Stimulated activated CD8-positive, alpha-beta memory T cell treated with anti-CD3 and anti-CD28 coated beads, Interleukin-7, amount 100 ng/mL, for 4 hours (primary cell): ENCODE measurements around the gene CDV3.
"Not testable (repeated sequence)": the region's sequence is repeated elsewhere in the genome, so short reads cannot be mapped to it uniquely, and the experiment has no call there.

Source experiments
- DNase-seq, 2 donors: peaks; one replicate each; pipeline ENCODE4 v3.0.0-alpha.2; 2020; ENCODE audit warnings: low read depth in 2 of 2

The CDV3 gene, protein sequence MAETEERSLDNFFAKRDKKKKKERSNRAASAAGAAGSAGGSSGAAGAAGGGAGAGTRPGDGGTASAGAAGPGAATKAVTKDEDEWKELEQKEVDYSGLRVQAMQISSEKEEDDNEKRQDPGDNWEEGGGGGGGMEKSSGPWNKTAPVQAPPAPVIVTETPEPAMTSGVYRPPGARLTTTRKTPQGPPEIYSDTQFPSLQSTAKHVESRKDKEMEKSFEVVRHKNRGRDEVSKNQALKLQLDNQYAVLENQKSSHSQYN

DNA sequence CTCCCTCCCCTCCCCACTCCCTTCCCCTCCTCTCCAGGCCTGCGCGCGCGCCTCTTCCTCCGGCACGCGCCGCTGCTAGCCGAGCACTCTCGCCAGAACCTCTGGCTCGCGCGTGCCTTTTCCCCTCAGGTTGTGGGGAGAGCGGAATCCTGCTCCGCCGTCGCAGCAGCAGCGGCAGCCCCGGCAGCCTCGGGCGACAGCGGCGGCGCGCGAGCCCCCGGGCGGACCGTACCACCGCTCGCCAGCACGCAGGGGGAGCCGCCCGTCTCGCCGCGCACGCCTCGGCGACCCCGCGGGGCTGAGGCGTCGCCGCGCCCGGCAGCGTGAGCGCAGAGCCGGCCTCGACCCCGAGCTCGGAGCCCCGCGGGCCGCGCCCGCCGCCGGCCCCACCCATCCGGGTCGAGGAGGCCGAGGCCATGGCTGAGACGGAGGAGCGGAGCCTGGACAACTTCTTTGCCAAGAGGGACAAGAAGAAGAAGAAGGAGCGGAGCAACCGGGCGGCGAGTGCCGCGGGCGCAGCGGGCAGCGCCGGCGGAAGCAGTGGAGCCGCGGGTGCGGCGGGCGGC is at the start of gene CDV3:
Gene CDV3, plus strand, starts transcription at position 58 of the 566 bp plus-strand sequence. Its CDS starts 359 bp downstream, at position 417.
- no peak for DNase-seq

GRCh38 chr3:133523758-133524157 is 49.7 kb upstream of the CDV3 start:
- DNase-seq = not testable (repeated sequence)

GRCh38 chr3:133525435-133525834 is 48.1 kb upstream of the CDV3 start:
- no peak for DNase-seq

GRCh38 chr3:133527081-133527715 is 46.3 kb upstream of the CDV3 start:
- no peak for DNase-seq

DNA sequence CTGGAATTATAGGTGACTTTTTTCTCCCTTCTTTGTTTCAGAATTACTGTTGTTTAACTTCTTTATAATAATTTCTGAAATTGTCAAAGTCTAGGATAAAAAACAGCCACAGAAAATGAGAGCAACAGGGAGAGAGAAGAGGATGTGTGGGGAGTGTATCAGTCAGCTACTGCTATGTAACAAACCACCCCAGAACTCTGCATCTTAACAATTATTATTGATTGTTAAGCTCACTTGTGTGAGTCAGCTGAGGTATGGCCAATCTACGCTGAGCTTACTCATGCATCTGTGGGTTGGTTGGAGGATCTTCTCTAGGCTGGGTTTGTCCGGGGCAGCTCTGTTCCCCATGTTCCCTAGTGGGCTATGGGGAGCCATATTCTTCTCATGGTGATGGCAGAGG is 43.7 kb upstream of the CDV3 start:
- DNase-seq = no peak

GRCh38 chr3:133531981-133532380 is 41.5 kb upstream of the CDV3 start:
- no peak for DNase-seq

DNA sequence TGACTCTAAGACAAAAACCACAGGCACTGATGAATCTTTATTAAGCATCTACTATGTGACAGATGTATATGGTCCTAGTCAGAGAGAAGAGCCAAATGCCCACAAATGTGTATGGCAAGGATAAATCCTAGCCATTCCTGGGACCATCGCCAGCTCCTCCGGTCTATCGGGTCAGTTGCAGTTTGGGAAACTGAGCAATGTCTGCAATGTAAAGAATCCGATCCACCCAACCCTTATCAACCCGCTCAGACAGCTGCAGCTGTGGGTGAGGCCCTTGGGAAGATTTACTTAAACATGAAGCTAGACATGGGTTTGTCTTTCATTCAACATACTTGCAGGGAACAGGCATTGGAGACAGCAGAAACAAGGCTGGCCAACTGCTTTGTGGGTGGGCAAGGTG is 40.5 kb upstream of the CDV3 start:
- no peak for DNase-seq

DNA sequence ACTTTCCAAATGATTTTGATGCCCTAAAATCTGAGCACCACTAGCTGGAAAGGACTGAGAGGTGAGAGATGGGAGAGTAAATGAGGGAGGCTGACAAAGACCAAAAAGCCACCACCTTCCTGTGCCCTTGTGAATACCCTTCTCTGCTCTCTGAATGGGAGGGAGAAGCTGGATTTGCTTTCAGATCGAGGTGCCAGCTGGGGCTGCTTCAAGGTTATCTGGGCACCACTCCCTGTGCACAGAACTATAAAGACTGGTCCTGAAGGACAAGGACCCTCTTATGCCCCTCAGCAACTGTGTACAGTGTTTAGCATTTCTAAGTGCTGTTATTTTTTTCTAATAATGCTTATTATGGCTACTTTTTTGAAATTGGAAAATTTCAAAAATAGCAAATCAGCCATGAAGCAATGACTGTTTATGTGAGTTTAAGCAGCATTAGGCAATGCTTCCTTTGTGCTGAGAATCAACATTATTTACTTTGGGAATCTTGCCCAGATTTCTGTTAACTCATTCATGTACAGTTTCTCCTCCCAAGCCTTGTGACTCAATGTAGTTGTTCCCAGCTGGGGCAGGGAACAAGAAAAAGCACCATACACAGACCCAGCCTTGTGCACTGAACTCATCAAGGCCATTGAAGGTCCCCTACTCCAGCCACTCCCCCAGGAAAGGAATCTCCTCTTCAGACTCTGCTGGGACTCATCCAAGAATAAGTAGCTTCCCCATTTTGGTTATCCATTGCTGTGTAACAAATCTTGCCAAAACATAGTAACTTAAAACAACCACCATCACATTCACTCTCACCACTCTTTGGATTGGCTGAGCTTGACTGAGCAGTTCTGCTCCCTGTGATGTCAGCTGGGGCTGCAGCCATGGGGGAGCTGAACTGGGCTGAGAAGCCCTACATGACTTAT is 37.3 kb upstream of the CDV3 start:
- no peak for DNase-seq

DNA sequence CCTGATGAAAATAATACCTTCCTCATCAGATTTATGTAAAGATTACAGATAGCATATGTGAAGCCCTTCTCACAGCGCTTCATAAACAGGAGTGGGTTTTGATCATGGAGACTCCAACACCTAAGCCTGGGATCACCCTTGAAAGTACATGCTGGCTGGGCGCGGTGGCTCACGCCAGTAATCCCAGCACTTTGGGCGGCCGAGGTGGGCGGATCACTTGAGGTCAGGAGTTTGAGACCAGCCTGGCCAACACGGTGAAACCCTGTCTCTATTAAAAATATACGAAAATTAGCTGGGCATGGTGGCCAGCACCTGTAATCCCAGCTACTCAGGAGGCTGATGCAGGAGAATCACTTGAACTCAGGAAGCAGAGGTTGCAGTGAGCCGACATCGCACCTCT is 36.4 kb upstream of the CDV3 start:
- not testable (repeated sequence) for DNase-seq

GRCh38 chr3:133538154-133538553 is 35.3 kb upstream of the CDV3 start:
- DNase-seq = no peak

- DNase-seq = no peak
Observed at GRCh38 chr3:133540896-133541674, 32.4 kb upstream of the CDV3 start.

- DNase-seq = no peak
Observed at GRCh38 chr3:133542871-133543270, 30.6 kb upstream of the CDV3 start.

- DNase-seq = not testable (repeated sequence)
Observed at GRCh38 chr3:133544983-133545382, 28.5 kb upstream of the CDV3 start.

GRCh38 chr3:133547432-133548041 is 25.9 kb upstream of the CDV3 start:
- no peak for DNase-seq

DNA sequence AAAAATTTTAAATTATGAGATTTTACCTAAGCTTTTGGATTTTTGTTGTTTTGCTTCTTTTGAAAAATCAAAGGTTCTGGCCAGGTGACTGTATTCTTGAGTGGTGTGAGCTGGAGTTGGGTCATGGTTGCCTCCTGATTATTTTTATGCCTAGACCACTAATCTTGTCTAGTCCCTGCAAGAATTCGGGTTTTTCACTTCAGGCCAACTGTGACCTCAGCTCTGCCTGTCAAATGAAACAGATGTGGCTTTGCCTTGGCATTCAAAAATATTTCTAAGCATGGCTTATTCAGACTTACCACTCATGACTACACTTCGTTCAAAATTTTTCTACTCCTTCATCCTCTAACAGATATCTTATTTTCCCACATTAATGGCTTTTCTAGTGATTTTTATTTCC is 25.4 kb upstream of the CDV3 start:
- DNase-seq = no peak

DNA sequence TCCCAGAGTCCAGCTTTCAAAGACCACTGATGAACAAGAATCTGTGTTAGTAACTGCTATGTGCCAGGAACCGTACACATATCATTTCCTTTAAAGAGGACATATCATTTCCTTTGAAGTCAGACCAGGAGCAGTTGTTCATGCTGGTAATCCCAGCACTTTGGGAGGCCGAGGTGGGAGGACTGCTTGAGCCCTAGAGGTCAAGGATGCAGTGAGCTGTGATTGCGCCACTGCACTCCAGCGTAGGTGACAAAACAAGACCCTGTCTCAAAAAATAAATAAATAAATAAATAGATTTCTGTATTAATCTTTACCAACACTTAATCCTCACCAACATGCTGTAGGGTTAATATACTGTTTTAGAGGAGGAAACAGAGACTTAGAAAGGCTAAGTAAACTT is 23.9 kb upstream of the CDV3 start:
- no peak for DNase-seq

- not testable (repeated sequence) for DNase-seq
Observed at GRCh38 chr3:133551589-133551988, 21.9 kb upstream of the CDV3 start.

DNA sequence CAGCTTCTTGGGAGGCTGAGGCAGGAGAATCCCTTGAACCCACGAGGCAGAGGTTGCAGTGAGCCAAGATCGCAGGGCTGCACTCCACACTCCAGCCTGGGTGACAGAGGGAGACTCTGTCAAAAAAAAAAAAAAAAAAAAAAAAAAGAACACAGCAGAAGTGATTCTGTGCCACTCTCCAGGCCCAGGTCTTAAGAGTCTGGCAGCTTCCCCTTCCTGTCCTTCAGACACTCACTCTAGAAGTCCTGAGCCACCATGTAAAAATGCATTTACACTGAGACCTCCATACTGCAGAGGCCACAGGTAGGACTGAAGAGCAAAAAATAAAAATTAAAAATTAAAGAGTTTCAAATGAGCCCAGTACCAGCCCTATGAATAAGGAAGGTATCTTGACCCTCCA is 11.8 kb upstream of the CDV3 start:
- DNase-seq = no peak

DNA sequence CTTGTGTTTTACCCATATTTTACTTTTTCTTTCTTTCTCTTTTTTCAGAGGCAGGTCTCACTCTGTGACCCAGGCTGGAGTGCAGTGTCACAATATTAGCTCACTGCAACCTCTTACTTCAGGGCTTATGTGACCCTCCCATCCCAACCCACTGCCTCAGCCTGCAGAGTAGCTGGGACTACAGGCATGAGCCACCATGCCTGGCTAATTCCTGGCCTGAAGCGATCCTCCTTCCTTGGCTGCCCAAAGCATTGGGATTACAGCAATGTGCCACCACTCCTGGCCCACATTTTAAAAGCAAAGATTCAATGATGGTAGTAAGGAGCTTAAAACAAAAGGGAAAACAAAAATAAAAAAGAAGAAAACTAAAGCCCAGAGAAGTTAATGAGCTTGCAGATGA is 11.1 kb upstream of the CDV3 start:
- no peak for DNase-seq

- no peak for DNase-seq
Observed at GRCh38 chr3:133563186-133563591, 10.3 kb upstream of the CDV3 start.

- DNase-seq = no peak
Observed at GRCh38 chr3:133563816-133564215, 9.7 kb upstream of the CDV3 start.
